ENCODE data around the gene FAM124A.

FAM124A gene

GRCh38 chr13:51313619-51314018 is 91.4 kb downstream of the FAM124A start:
- DNase-seq, result no peak

- DNase-seq, result no peak
These were observed 95.1 kb downstream of the FAM124A start for GRCh38 chr13:51317262-51317661.

- no peak for DNase-seq
These were observed 95.8 kb downstream of the FAM124A start for GRCh38 chr13:51318015-51318414.

GRCh38 chr13:51318876-51319275 is 96.7 kb downstream of the FAM124A start:
- no peak for DNase-seq

GRCh38 chr13:51321836-51322235 is 99.6 kb downstream of the FAM124A start:
- no peak for DNase-seq

GRCh38 chr13:51322826-51323225 is 100.6 kb downstream of the FAM124A start:
- no peak for DNase-seq

GRCh38 chr13:51323824-51324511 is 101.8 kb downstream of the FAM124A start:
- no peak for DNase-seq

- no peak for DNase-seq
These were observed 102.7 kb downstream of the FAM124A start for GRCh38 chr13:51324714-51325420.

GRCh38 chr13:51325837-51326236 is 103.6 kb downstream of the FAM124A start:
- DNase-seq, result no peak

GRCh38 chr13:51326777-51327176 is 104.6 kb downstream of the FAM124A start:
- no peak for DNase-seq

- no peak for DNase-seq
These were observed 105.8 kb downstream of the FAM124A start for GRCh38 chr13:51327961-51328360.

GRCh38 chr13:51328488-51328887 is 106.3 kb downstream of the FAM124A start:
- no peak for DNase-seq

GRCh38 chr13:51329606-51330005 is 107.4 kb downstream of the FAM124A start:
- no peak for DNase-seq

- no peak for DNase-seq
These were observed 108.6 kb downstream of the FAM124A start for GRCh38 chr13:51330791-51331190.

- DNase-seq, result no peak
These were observed 109.2 kb downstream of the FAM124A start for GRCh38 chr13:51331354-51331861.

- no peak for DNase-seq
These were observed 110.6 kb downstream of the FAM124A start for GRCh38 chr13:51332566-51333361.

- no peak for DNase-seq
These were observed 111.2 kb downstream of the FAM124A start for GRCh38 chr13:51333421-51333820.

- no peak for DNase-seq
These were observed 111.6 kb downstream of the FAM124A start for GRCh38 chr13:51333826-51334225.
